Measurements from ENCODE around the gene FKBP6. TPM values are rescaled to one million over a fixed set of nuclear protein-coding genes. Genes with fewer than 3 reads are reported as not detected.

FKBP6 gene
- total RNA-seq, 1 donor from 2014 or later, result not detected

DNA sequence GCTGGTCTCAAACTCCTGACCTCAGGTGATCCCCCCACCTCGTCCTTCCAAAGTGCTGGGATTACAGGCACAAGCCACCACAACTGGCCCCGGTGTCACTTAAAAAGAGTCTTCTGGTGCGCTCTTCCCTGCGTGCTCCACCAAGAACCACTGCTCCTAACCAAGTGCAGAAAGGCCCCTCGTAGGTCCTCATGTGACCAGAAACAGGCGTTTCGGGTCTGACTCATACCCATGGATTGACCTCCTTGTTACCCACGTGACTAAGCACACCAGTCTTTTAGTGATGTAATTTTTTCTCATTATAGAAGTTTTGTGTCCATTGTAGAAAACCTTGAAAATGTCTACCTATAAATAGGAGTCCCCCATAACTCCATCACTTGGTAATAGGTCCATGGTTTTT is 13.9 kb downstream of the FKBP6 start:
- H3K27ac ChIP-seq, result no peak overlapping the region
- H3K36me3 ChIP-seq, result no peaks in the 10 kb centered on the region
- TF ChIP-seq, protein P1, sequence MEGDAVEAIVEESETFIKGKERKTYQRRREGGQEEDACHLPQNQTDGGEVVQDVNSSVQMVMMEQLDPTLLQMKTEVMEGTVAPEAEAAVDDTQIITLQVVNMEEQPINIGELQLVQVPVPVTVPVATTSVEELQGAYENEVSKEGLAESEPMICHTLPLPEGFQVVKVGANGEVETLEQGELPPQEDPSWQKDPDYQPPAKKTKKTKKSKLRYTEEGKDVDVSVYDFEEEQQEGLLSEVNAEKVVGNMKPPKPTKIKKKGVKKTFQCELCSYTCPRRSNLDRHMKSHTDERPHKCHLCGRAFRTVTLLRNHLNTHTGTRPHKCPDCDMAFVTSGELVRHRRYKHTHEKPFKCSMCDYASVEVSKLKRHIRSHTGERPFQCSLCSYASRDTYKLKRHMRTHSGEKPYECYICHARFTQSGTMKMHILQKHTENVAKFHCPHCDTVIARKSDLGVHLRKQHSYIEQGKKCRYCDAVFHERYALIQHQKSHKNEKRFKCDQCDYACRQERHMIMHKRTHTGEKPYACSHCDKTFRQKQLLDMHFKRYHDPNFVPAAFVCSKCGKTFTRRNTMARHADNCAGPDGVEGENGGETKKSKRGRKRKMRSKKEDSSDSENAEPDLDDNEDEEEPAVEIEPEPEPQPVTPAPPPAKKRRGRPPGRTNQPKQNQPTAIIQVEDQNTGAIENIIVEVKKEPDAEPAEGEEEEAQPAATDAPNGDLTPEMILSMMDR (IDR thresholded peaks at IDR 0.05), result no peak
- intact Hi-C loops (cut with DNase I), result loop anchor here (1.0 kb wide), 1 partner anchor 109 kb away; no protein-coding TSS in a partner anchor
- no peaks in the 10 kb centered on the region for H3K27me3 ChIP-seq
- DNase-seq (ENCODE audit: low spot score in 2 of 2), result no peak
- no peak overlapping the region for H3K4me3 ChIP-seq
- no peaks in the 10 kb centered on the region for H3K4me1 ChIP-seq
- no peaks in the 10 kb centered on the region for H3K9me3 ChIP-seq

DNA sequence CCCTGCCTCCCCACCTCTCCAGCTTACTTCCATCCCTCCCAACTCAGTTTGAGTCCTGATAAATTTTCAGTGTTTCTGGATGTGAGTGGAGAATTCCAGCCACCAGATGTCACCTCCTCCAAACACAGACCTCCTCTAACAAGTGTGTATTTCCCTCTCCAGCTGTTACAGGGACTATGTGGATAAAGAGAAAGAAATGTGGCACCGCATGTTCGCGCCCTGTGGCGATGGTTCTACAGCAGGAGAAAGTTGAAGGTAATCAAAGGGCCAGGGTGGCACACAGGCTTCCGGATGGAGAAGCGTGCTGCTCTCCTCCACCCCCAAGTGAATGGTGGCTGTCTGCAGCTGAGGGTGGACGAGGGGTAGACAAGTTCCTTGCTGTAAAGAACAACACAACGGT is 14.7 kb downstream of the FKBP6 start:
- no peak overlapping the region for H3K27ac ChIP-seq
- H3K4me1 ChIP-seq, result no peaks in the 10 kb centered on the region
- no peaks in the 10 kb centered on the region for H3K9me3 ChIP-seq
- no peaks in the 10 kb centered on the region for H3K36me3 ChIP-seq
- TF ChIP-seq, protein P1 (IDR thresholded peaks at IDR 0.05), result peak; percentile 41 to 74 (median 48)
- intact Hi-C loops (cut with DNase I), result loop anchor here (1.0 kb wide), 1 partner anchor 109 kb away; no protein-coding TSS in a partner anchor
- no peak for DNase-seq (ENCODE audit: low spot score in 2 of 2)
- H3K4me3 ChIP-seq, result peak overlapping the region; percentile 5 to 43
- H3K27me3 ChIP-seq, result no peaks in the 10 kb centered on the region

- H3K27me3 ChIP-seq, result no peaks in the 10 kb centered on the region
- no peak for DNase-seq (ENCODE audit: low spot score in 2 of 2)
- no peaks in the 10 kb centered on the region for H3K36me3 ChIP-seq
- no peaks in the 10 kb centered on the region for H3K9me3 ChIP-seq
- no peaks in the 10 kb centered on the region for H3K4me1 ChIP-seq
- TF ChIP-seq, protein P1 (IDR thresholded peaks at IDR 0.05), result no peak
- no peak overlapping the region for H3K27ac ChIP-seq
- intact Hi-C loops (cut with DNase I), result no loop called here
- H3K4me3 ChIP-seq, result no peak overlapping the region
Measured at GRCh38 chr7:73343671-73344380, 15.9 kb downstream of the FKBP6 start.

- intact Hi-C loops (cut with DNase I), result no loop called here
- no peaks in the 10 kb centered on the region for H3K36me3 ChIP-seq
- H3K4me3 ChIP-seq, result no peak overlapping the region
- no peak for DNase-seq (ENCODE audit: low spot score in 2 of 2)
- H3K9me3 ChIP-seq, result no peaks in the 10 kb centered on the region
- H3K27me3 ChIP-seq, result no peaks in the 10 kb centered on the region
- no peak overlapping the region for H3K27ac ChIP-seq
- TF ChIP-seq, protein P1 (IDR thresholded peaks at IDR 0.05), result no peak
- no peaks in the 10 kb centered on the region for H3K4me1 ChIP-seq
Measured at GRCh38 chr7:73345538-73345937, 17.6 kb downstream of the FKBP6 start.

GRCh38 chr7:73345951-73346350 is 18.0 kb downstream of the FKBP6 start:
- TF ChIP-seq, protein P1 (IDR thresholded peaks at IDR 0.05), result no peak
- Histone ChIP-seq H3K27ac (no peak overlapping the region), H3K9me3 (no peaks in the 10 kb centered on the region), H3K4me3 (no peak overlapping the region), H3K4me1 (no peaks in the 10 kb centered on the region), H3K36me3 (no peaks in the 10 kb centered on the region), H3K27me3 (no peaks in the 10 kb centered on the region)
- DNase-seq (ENCODE audit: low spot score in 2 of 2), result no peak
- intact Hi-C loops (cut with DNase I), result no loop called here
